ENCODE data around the gene TAF10.

The TAF10 gene

DNA sequence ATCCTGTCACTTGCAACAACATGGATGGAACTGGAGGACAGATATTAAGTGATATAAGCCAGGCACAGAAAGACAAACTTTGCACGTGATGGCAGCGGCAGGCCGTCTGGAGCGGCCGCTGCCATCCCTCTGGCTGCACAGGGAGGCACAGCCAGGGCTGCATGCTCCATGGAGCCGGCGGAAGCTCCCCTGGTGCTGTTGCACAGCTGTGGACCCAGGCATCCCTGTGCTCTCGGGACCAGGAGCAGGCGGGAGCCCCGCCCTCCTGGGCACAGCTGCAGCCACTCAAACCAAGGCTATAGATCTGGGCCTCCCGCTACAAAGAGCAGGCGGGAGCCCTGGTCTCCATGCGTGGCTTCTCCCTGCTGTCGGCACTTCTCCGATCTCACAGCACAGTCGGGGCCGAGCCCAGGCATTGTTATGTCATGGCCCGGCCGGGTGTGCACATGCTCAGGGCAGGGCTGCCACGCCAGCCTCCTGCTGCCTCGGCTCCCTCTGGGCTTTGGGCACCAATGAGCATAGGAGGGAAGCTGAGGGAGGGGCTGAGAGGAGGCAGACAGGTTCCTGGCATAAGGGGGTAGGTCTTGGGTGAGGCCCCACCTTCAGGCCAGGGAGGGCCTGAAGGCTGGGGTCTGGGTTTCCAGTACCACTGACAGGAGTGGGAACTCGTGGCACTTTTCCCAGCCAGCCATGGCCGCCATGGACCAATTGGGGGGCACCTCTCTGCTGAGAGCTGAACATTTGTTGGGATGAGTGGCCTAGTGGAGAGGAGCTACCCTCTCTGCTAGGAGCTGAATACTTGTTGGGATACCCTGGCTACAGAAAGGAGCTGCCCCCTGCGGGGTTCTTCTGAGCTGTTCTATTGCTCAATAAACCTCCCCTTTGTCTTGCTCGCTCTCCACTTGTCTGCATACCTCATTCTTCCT is 25.3 kb downstream of the TAF10 start:
- DNase-seq (no peak), ATAC-seq (replicated peaks) (no peak)
- Mint-ChIP-seq H3K27ac (no peak overlapping the region), H3K27me3 (no peaks in the 10 kb centered on the region), H3K9me3 (peaks cover 2 to 12% of the 10 kb centered on the region in 2 donors), H3K4me3 (no peak overlapping the region), H3K4me1 (ENCODE audit: low read depth in 2 of 2) (peaks cover 0 to 4% of the 10 kb centered on the region in 2 donors), H3K36me3 (ENCODE audit: insufficient read depth) (peaks cover 14% of the 10 kb centered on the region)

- peaks cover 2 to 12% of the 10 kb centered on the region in 2 donors for H3K9me3 Mint-ChIP-seq
- H3K4me1 Mint-ChIP-seq (ENCODE audit: low read depth in 2 of 2) = peaks cover 0 to 7% of the 10 kb centered on the region in 2 donors
- H3K27me3 Mint-ChIP-seq = no peaks in the 10 kb centered on the region
- ATAC-seq (replicated peaks) (no peak), DNase-seq (no peak)
- no peak overlapping the region for H3K4me3 Mint-ChIP-seq
- no peak overlapping the region for H3K27ac Mint-ChIP-seq
- H3K36me3 Mint-ChIP-seq (ENCODE audit: insufficient read depth) = peaks cover 14% of the 10 kb centered on the region
These were observed 27.5 kb downstream of the TAF10 start for GRCh38 chr11:6584528-6584927.

DNA sequence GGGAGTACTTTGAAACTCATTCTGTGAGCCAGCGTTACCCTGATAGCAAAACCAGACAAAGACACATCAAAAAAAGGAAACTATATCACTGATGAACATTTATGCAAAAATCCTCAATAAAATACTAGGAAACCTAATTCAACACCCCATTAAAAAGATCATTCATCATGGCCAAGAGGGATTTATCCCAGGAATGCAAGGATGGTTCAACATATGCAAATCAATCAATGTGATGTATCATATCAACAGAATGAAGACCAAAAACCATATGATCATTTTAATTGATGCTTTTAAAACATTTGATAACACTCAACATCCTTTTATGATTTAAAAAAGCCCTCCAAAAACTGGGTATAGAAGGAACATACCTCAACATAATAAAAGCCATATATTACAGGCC is 28.4 kb downstream of the TAF10 start:
- Mint-ChIP-seq H3K27me3 (no peaks in the 10 kb centered on the region), H3K36me3 (ENCODE audit: insufficient read depth) (peaks cover 14% of the 10 kb centered on the region), H3K4me3 (no peak overlapping the region), H3K4me1 (ENCODE audit: low read depth in 2 of 2) (peaks cover 0 to 7% of the 10 kb centered on the region in 2 donors), H3K9me3 (peaks cover 2 to 12% of the 10 kb centered on the region in 2 donors), H3K27ac (no peak overlapping the region)
- DNase-seq = no peak
- ATAC-seq (replicated peaks) = no peak

GRCh38 chr11:6579681-6580080 is 32.3 kb downstream of the TAF10 start:
- peaks cover 7% of the 10 kb centered on the region for H3K36me3 Mint-ChIP-seq (ENCODE audit: insufficient read depth)
- H3K27ac Mint-ChIP-seq = no peak overlapping the region
- H3K27me3 Mint-ChIP-seq = no peaks in the 10 kb centered on the region
- ATAC-seq (replicated peaks) = no peak
- H3K4me1 Mint-ChIP-seq (ENCODE audit: low read depth in 2 of 2) = peaks cover 0 to 4% of the 10 kb centered on the region in 2 donors
- H3K9me3 Mint-ChIP-seq = peaks cover 2 to 10% of the 10 kb centered on the region in 2 donors
- no peak for DNase-seq
- no peak overlapping the region for H3K4me3 Mint-ChIP-seq

DNA sequence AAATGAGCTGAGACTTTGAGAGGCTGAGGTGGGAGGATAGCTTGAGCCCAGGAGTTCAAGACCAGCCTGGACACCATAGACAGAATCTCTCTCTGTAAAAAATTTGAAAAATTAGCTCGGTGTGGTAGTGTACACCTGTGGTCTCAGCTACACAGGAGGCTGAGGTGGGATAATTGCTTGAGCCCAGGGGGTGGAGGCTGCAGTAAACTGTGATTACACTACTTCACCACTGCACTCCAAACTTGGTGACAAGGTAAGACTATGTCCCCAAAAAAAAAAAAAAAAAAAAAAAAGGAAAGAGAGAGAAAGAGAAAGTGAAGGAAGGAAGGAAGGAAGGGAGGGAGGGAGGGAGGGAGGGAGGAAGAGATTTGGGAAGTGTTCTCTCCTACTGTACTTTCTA is 33.9 kb downstream of the TAF10 start:
- ATAC-seq (replicated peaks) (no peak), DNase-seq (no peak)
- Mint-ChIP-seq H3K4me3 (no peak overlapping the region), H3K9me3 (no peaks in the 10 kb centered on the region), H3K36me3 (ENCODE audit: insufficient read depth) (peaks cover 4% of the 10 kb centered on the region), H3K27ac (no peak overlapping the region), H3K27me3 (no peaks in the 10 kb centered on the region), H3K4me1 (ENCODE audit: low read depth in 2 of 2) (peaks cover 0 to 4% of the 10 kb centered on the region in 2 donors)

DNA sequence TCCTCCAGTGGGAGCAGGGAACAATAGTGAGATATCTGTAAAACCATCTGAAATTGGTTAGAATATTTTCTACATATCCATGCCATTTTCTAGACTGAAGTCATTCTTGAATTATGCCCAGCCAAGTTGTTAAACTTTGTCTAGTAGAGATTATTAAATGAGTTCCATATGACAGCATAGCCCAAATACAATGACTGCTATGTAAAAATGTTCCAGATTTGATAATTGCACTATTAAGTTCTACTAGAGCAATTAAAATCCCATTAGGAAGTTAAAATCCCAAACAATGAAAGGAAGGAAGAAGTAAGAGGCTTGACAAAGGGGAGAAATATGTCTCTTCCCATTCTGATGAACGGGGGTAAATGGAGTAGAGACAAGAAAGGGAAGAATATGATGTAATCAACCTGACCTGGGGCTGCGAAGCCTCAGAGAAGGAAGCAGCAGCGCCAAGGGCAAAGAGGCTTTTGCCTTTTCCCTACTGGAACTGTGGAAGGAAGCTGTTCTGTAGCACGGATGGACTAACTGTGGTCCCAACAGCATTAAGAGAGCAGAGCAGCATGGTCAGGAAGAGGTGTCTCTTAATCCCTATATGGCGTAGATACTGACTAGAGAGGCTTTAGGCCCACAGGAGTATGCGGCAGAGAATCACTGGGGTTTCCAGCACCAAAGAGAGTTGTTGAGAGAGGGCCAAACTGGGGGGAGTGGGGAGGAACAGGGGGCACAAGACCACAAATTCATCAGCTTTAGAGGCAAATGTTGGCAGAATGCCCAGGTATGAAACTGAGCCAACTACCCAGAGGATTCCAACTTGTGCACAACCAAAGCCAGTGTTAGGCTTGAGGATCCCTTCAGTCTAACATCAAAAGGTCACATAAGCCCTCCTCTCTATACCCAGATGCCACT is 35.3 kb downstream of the TAF10 start:
- no peak overlapping the region for H3K4me3 Mint-ChIP-seq
- no peaks in the 10 kb centered on the region for H3K27me3 Mint-ChIP-seq
- H3K27ac Mint-ChIP-seq = peak overlapping the region in 1 of 2 donors; percentile 1
- no peaks in the 10 kb centered on the region for H3K9me3 Mint-ChIP-seq
- no peak for DNase-seq
- ATAC-seq (replicated peaks) = no peak
- H3K4me1 Mint-ChIP-seq (ENCODE audit: low read depth in 2 of 2) = peaks cover 0 to 4% of the 10 kb centered on the region in 2 donors
- no peaks in the 10 kb centered on the region for H3K36me3 Mint-ChIP-seq (ENCODE audit: insufficient read depth)

DNA sequence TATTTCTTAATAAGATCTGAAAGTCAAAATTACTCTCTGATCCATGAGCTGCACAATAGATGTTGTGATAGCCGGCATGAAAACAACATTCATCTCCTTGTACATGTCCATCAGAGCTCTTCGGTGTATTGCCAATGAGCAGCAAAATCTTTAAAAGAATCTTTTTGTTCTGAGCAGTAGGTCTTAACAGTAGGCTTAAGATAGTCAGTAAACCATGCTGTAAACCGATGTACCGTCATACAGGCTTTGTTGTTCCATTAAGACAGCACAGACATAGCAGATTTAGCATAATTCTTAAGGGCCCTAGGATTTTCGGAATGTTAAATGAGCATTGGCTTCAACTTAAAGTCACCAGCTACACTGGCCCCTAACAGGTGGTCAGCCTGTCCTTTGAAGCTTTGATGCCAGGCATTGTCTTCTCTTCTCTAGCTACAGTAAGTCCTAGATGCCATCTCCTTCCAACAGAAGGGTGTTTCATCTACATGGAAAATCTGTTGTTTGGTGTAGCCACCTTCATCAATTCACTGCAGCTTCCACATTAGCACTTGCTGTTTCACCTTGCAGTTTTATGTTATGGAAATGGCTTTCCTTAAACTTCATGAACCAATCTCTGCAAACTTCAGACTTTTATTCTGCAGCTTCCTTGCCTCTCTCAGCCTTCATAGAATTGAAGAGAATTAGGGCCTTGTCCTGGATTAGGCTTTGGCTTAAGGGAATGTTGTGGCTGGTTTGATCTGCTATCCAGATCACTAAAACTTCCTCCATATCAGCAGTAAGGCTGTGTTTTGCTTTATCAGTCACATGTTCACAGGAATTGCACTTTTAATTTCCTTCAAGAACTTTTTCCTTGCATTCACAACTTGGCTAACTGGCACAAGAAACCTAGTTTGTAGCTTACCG is 37.0 kb downstream of the TAF10 start:
- H3K36me3 Mint-ChIP-seq (ENCODE audit: insufficient read depth) = no peaks in the 10 kb centered on the region

GRCh38 chr11:6572215-6572614 is 39.8 kb downstream of the TAF10 start:
- no peaks in the 10 kb centered on the region for H3K9me3 Mint-ChIP-seq
- no peaks in the 10 kb centered on the region for H3K27me3 Mint-ChIP-seq
- peaks cover 3% of the 10 kb centered on the region for H3K36me3 Mint-ChIP-seq (ENCODE audit: insufficient read depth)
- peaks cover 0 to 6% of the 10 kb centered on the region in 2 donors for H3K4me1 Mint-ChIP-seq (ENCODE audit: low read depth in 2 of 2)
- H3K4me3 Mint-ChIP-seq = no peak overlapping the region
- ATAC-seq (replicated peaks) = no peak
- H3K27ac Mint-ChIP-seq = peak overlapping the region in 1 of 2 donors; percentile 80
- no peak for DNase-seq

More for the DNA sequence above, 37.0 kb downstream of the TAF10 start:
- Mint-ChIP-seq H3K9me3 (no peaks in the 10 kb centered on the region), H3K27ac (no peak overlapping the region), H3K27me3 (no peaks in the 10 kb centered on the region), H3K4me1 (ENCODE audit: low read depth in 2 of 2) (peaks cover 0 to 1% of the 10 kb centered on the region in 2 donors), H3K4me3 (no peak overlapping the region)
- DNase-seq (no peak), ATAC-seq (replicated peaks) (no peak)

DNA sequence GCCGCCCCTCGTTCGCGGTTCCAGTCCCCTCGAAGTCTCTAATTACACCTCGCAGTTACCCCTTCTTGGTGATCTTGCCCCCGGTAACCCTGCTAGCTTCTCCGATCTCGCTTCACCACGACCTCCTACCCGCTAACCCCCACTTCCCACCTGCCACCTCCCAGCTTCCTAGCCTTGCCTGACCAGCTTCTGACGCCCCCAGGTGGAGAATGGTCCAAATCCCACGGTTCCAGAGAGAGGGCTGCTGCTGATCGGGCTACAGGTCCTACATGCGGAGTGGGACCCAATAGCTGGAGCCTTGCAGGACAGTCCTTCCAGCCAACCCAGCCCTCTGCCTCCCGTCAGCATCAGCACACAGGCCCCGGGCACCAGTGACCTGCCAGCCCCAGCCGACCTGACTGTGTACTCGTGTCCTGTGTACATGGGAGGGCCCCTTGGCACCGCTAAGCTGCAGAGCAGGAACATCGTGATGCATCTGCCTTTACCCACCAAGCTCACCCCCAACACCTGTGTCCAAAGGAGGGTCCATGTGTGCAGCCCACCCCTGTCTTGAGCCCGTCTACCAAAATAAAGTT is 40.5 kb downstream of the TAF10 start:
- peaks cover 3% of the 10 kb centered on the region for H3K36me3 Mint-ChIP-seq (ENCODE audit: insufficient read depth)
- ATAC-seq (replicated peaks) (no peak), DNase-seq (no peak)
- peaks cover 0 to 5% of the 10 kb centered on the region in 2 donors for H3K4me1 Mint-ChIP-seq (ENCODE audit: low read depth in 2 of 2)
- no peaks in the 10 kb centered on the region for H3K9me3 Mint-ChIP-seq
- peak overlapping the region in 1 of 2 donors; percentile 80 for H3K27ac Mint-ChIP-seq
- no peak overlapping the region for H3K4me3 Mint-ChIP-seq
- H3K27me3 Mint-ChIP-seq = no peaks in the 10 kb centered on the region

- no peak overlapping the region for H3K27ac Mint-ChIP-seq
- peaks cover 3% of the 10 kb centered on the region for H3K36me3 Mint-ChIP-seq (ENCODE audit: insufficient read depth)
- no peak for ATAC-seq (replicated peaks)
- H3K9me3 Mint-ChIP-seq = no peaks in the 10 kb centered on the region
- no peak overlapping the region for H3K4me3 Mint-ChIP-seq
- H3K4me1 Mint-ChIP-seq (ENCODE audit: low read depth in 2 of 2) = peaks cover 0 to 5% of the 10 kb centered on the region in 2 donors
- no peaks in the 10 kb centered on the region for H3K27me3 Mint-ChIP-seq
- DNase-seq = no peak
These were observed 41.2 kb downstream of the TAF10 start for GRCh38 chr11:6570691-6571427.

- Mint-ChIP-seq H3K9me3 (no peaks in the 10 kb centered on the region), H3K27ac (peak overlapping the region in 1 of 2 donors; percentile 25)
- ATAC-seq (replicated peaks) = no peak
These were observed 42.3 kb downstream of the TAF10 start for GRCh38 chr11:6569706-6570105.

More at GRCh38 chr11:6569706-6570105, 42.3 kb downstream of the TAF10 start:
- Mint-ChIP-seq H3K27me3 (no peaks in the 10 kb centered on the region), H3K4me1 (ENCODE audit: low read depth in 2 of 2) (peaks cover 0 to 5% of the 10 kb centered on the region in 2 donors), H3K36me3 (ENCODE audit: insufficient read depth) (peaks cover 3% of the 10 kb centered on the region), H3K4me3 (no peak overlapping the region)
- DNase-seq = no peak

Data from effector memory CD8-positive, alpha-beta T cell (primary cell).